Placental pericyte (primary cell): ENCODE data around the gene RAB25. TPM values are rescaled to one million over a fixed set of nuclear protein-coding genes. Genes with fewer than 3 reads are reported as not detected.

Source experiments
- total RNA-seq: library from RNA; depleted of rRNA; stranded (reverse); fragments of >200 nt; gene quantifications from 2 replicates; pipeline ENCODE4 v1.2.3, GENCODE V29; 2012

RAB25 gene
- total RNA-seq: not detected in 2 replicates

DNA sequence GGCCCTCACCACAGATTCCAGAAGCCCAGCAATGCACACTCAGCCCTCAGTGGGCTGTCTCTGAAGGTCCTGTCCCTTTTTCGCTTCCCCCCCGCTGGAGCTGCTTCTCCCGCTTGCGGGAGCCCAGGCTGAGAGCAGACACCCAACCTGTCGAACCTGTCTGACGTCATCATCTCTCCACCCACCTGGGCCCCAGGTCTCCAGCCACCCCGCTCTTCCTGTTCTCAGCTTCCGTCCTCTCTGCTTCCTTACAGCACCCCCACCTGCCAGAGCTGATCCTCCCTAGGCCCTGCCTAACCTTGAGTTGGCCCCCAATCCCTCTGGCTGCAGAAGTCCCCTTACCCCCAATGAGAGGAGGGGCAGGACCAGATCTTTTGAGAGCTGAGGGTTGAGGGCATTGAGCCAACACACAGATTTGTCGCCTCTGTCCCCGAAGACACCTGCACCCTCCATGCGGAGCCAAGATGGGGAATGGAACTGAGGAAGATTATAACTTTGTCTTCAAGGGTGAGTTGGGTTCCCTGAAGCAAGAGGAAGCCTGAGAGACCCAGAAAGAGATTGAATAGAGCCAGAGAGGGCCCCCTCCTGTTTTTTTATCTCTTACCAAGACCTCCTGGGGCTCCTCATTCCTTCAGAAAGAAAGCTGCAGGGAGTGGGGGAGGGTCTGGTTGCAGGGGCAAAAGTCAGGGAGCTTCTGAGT is at the start of gene RAB25:
Gene RAB25 (plus strand): TSS at position 224 of the 700 bp plus-strand sequence. CDS start 241 bp downstream, at position 465.

DNA sequence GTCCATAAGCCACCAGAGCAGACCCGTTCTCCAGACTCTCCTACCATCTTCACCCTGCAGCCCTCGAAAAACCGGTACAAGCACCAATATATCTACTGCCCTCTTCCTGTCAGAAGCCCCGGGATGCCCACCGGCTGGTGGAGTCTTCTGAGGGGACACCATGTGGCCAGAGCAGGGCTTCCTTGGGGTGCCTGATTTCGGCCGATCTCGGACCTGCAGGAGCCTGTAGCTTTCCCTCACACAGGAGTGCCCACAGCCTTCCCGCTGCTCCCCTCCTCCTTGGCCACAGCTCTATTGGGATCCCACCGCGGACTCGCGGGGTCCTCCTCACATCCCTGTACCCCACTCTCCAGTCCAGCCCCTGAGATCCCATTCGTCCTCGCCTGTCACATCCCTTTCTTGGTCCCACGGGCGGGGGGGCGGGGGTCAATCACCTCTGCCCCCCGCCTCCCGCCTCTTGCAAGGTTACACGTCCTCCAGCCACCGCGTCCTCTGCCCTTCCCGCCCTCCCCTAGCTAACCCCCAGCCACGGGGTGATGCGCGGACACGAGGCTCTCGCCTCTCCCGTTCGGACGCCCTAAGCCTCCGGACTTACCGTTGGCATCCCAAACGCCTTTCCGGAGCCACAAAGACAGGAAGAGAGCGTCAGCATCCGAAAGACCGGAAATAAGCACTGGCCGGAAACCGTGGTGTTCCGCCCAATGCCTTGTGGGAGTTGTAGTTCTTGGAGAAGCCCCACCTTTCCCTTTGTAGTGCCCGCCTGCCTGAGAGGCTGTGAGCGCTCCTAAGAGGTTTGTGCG is 40.5 kb upstream of the RAB25 start, which contains the start of gene SSR2:
Gene SSR2 (minus strand): TSS at position 659 of the 800 bp plus-strand sequence. CDS start 784 bp downstream, outside the sequence.

DNA sequence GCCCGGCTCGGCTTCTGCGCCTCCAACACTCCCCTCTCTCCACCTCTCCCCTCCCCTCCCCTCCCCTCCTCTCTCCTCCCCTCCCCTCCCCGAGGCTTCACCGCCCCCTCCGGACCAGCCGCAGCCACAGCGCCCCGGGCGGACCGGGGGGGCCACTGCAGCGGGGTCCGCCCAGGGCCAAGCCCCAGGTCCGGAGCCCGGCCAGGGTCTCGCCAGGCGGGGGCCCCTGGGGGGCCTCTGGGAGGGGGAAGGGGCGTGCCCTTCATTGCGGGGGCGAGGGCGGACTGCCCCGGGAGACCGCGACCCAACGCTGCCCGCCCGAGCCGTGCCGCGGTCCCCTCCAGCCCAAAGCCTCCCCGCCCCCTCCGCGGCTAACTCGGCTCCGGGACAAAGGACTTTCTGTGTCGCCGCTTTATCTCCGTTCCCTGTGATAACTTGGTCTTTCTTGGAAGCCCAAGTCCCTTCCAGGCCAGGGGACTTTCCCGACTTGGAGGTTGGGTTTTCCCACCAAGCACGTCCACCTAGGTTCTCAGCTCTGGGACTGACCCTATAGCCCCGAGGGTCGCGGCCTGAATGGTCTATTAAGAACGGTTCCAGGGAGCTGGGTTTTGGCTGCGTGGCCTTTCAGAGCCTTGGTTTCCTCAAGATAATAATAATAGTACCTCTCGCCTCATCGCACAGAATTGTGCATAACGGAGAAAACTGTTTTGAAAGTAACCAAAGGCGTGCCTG is 7.0 kb upstream of the RAB25 start, which contains the start of gene UBQLN4:
Gene UBQLN4 (minus strand): TSS at position 31 of the 732 bp plus-strand sequence. CDS start 97 bp downstream, outside the sequence.

DNA sequence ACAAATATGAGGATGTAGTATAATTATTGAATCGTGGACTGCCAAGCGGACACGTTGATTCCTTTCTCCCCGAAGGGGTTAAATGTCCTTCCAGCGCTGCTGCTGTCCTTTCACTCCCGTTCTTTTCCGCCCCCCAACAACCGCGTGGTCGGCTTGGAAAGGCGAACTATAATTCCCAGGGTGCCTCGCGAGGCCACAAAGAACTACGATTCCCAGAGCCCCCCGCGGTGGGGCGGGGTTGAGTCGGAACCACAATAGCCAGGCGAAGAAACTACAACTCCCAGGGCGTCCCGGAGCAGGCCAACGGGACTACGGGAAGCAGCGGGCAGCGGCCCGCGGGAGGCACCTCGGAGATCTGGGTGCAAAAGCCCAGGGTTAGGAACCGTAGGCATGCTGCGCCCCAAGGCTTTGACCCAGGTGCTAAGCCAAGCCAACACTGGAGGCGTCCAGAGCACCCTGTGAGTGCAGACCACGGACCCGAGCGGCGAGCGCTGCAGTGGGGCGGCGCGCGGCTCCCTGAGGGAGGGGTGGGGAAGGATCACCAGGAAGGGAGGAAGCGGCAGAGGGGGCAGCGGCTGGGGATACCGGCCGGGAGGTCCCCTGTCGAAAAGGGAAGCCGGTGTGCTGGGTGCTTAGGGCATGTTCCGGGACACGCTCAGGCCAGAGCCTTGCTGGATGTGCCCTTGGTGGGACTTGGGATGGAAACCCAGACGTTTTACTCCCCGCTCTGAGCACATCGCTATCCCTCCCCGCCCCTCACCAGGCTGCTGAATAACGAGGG is 6.3 kb upstream of the RAB25 start, which contains the start of gene LAMTOR2:
Gene LAMTOR2 (plus strand): TSS at position 283 of the 781 bp plus-strand sequence. CDS start 108 bp downstream, at position 391.

DNA sequence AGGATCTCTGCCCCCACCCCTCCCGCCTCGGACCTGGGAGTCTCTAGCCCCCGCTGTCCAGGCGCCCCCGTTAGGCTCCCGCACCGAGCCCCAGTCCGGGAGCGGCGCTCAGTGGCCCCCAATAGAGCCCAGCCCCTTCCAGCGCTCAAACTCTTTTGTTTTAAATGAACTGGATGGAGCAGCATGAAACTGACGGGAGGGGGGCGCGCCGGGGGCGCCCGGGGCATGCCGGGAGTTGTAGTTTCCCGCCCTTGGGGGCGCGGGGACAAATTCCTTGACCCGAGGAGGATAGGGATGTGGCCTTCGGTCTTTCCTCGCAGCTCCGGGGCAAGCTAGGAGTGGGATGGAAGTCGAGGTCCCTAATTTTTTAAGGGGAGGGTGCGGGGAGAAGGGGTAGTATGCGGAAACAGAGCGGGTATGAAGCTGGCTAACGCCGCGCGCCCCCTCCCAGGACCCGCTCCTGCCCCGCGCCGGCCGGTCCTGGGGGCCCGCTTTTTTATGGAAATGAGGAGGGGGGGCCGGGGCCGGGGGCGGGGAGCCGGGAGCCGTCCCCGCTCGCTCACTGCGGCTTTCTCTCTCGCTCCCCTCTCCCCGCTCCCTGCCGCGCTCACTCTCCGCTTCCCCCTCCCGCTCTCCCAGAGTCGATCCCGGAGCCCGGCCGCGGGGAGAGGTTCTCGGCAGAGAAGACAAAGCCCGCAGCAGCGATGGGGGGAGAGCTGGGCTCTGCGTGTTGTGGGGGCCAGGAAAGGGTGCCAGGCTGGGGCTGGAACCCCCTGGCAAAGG is 21.5 kb downstream of the RAB25 start, which contains the start of gene MEX3A:
Gene MEX3A (minus strand): TSS at position 157 of the 783 bp plus-strand sequence. CDS start 467 bp downstream, outside the sequence.

DNA sequence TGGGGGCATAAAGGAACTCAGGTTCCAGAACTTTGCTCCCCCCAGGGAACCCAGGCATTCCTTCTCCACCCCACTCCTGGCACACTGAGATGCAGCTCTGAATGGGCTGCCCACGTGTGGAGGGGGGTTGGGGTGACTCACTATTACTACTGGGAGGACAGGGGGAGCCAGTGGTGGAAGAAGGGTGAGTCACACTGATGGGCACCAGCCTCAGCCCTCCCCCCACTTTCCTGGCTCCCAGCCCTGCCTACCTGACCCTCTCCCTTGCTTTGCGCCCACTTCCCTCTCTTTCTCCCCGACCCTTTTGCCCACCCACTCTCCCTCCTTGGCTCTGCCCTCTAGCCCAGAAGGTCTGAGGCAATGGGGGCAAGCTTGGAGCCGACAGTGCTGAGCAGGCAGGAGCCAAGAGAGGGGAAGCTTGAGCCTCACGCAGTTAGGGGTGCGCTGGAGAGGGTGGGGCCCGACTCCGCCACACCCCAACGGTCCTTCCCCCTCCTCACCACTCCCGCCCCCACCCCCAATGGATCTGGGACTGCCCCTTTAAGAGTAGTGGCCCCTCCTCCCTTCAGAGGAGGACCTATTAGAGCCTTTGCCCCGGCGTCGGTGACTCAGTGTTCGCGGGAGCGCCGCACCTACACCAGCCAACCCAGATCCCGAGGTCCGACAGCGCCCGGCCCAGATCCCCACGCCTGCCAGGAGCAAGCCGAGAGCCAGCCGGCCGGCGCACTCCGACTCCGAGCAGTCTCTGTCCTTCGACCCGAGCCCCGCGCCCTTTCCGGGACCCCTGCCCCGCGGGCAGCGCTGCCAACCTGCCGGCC is 53.4 kb downstream of the RAB25 start, which contains the start of gene LMNA:
Gene LMNA (plus strand): TSS at position 611 of the 818 bp plus-strand sequence. CDS start 208 bp downstream, outside the sequence.

Other genes with a start within 250 kb of the RAB25 start
- gene GON4L, start 203.9 kb upstream of the RAB25 start, total RNA-seq: 32.8 and 48.4 TPM in 2 replicates
- 15.8 and 29.3 TPM in 2 replicates for gene SYT11, start 201.6 kb upstream of the RAB25 start, total RNA-seq
- gene RIT1, start 149.8 kb upstream of the RAB25 start, total RNA-seq: 33.9 and 36.2 TPM in 2 replicates
- gene KHDC4, start 126.7 kb upstream of the RAB25 start, total RNA-seq: 26.3 and 43.5 TPM in 2 replicates
- gene RXFP4, start 119.5 kb upstream of the RAB25 start, total RNA-seq: not detected in 2 replicates
- 127 and 243 TPM in 2 replicates for gene ARHGEF2, start 82.6 kb upstream of the RAB25 start, total RNA-seq
- gene SSR2, start 40.2 kb upstream of the RAB25 start, total RNA-seq: 525 and 1,330 TPM in 2 replicates
- gene UBQLN4, start 7.4 kb upstream of the RAB25 start, total RNA-seq: 18.4 and 27.2 TPM in 2 replicates
- 23.4 and 35.2 TPM in 2 replicates for gene LAMTOR2, start 6.4 kb upstream of the RAB25 start, total RNA-seq
- gene MEX3A, start 21.3 kb downstream of the RAB25 start, total RNA-seq: 0.22 and 2.3 TPM in 2 replicates
- 571 and 1,162 TPM in 2 replicates for gene LMNA, start 53.6 kb downstream of the RAB25 start, total RNA-seq
- gene SEMA4A, start 92.4 kb downstream of the RAB25 start, total RNA-seq: 0.43 and 0.44 TPM in 2 replicates
- gene SLC25A44, start 132.9 kb downstream of the RAB25 start, total RNA-seq: 17.3 and 18.6 TPM in 2 replicates
- 36.5 and 39.2 TPM in 2 replicates for gene PMF1, start 151.8 kb downstream of the RAB25 start, total RNA-seq
- 0.57 TPM in 1 of 2 replicates, not detected in the other for gene BGLAP, start 181.0 kb downstream of the RAB25 start, total RNA-seq
- gene PAQR6, start 186.9 kb downstream of the RAB25 start, total RNA-seq: 0.29 and 0.44 TPM in 2 replicates
- gene SMG5, start 221.7 kb downstream of the RAB25 start, total RNA-seq: 66.7 and 80.2 TPM in 2 replicates
- gene TMEM79, start 223.2 kb downstream of the RAB25 start, total RNA-seq: 1.4 and 1.8 TPM in 2 replicates
- 55.1 and 111 TPM in 2 replicates for gene GLMP, start 234.5 kb downstream of the RAB25 start, total RNA-seq
- 0.29 TPM in 1 of 2 replicates, not detected in the other for gene VHLL, start 238.1 kb downstream of the RAB25 start, total RNA-seq